Stimulated activated CD4-positive, alpha-beta T cell treated with anti-CD3 and anti-CD28 coated beads, Interleukin-2, amount 100 ng/mL, for 24 hours (primary cell): ENCODE results near the gene FAM184B.
"Not testable (repeated sequence)": the region's sequence is repeated elsewhere in the genome, so short reads cannot be mapped to it uniquely, and the experiment has no call there.

Experiments
- DNase-seq, 2 donors: peaks; one replicate each; pipeline ENCODE4 v3.0.0-alpha.2; 2020

FAM184B gene

DNA sequence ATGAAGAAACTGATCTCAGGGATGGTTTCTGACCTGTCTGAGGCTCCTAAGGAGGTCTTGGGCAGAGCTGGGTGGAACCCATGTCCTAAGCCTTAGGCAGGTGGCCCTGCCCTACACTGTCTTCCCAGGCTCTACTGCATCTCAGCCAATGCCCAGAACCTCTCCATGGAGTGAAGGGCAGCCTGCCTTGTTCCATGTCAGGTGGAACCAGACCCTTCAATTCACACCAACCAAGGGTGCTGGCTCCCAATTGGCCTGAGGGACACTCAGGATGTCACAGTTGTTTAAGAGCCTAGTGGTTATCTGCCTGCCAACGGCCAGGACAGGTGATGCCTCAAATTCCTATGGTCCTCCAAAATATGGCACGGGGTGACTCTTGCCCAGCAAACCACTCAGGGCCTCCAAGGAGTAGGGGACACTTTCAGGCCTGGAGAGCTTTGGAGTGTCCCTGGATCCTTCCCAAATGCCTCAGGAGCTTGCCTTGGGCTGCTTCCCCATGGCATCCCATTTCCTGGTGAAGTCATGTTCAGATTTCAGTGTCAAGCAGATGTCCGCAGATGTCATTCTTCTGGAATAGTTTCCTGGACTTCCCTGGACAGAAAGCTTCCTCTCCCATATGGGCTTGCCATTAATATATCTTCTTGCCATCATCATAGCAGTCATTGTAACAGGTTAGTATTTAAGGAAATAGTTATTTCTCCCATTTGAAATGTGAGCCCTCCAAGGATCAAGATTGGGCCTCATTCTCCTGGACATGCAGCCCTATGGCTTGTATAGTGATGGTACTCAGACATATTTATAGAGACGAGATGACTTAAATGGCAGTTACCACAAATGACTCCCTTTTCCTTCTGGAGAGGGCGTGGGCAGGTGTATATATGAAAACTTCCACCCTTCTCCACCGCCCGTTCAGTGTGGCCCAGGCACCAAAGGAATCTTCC lies 99.9 kb downstream of the FAM184B start:
- no peak for DNase-seq

DNA sequence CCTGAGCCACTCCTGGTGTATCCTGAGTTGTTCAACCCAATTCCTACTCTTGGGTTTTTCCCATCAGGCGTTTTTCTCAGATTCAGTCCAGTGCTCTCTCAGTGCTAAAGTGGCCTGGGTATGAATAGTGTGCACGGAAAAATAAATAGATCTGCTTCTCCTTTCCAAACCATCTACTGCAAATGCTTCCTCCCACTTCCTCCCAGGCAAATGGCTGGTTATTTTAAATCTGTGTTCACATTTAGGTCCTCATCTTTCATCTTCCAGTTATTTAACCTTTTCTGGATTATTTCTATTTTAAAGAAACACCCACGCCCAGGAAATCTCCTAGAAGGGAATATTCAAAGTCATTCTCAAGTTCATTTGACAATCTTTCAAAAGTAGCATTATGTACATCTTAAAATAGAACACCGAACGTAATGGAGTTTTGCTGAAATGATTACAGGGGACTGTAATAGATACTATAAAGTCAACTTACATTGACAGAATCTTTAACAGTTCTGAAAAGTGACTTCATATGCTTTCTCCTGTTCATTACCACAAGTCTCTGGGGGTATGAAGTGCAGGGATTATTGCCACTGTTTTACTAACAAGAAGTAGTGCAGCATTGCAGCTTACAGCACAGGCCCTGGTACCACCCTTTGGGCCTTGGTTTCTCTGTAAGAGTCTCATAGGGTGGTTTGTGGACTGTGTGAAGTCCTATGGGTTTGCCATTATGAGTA lies 100.7 kb downstream of the FAM184B start:
- no peak for DNase-seq

DNA sequence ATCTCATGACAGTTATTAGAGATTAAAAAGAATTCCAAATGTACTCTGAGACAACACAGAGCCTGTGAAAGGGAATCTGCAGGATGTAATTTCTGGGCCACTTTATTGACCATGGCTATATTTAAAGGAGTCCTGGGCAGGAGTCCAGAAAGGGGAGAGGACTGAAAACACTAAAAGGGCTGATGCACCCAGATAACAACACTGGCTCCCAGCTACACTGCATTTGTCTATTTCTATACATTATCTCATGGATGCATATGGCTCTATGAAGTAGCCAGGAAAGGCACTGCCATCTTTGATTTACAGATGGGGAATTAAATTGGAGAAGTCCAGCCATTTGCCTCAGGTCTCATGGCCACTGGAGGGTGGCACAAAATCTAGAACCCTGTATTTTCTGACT lies 111.0 kb downstream of the FAM184B start:
- no peak for DNase-seq

DNA sequence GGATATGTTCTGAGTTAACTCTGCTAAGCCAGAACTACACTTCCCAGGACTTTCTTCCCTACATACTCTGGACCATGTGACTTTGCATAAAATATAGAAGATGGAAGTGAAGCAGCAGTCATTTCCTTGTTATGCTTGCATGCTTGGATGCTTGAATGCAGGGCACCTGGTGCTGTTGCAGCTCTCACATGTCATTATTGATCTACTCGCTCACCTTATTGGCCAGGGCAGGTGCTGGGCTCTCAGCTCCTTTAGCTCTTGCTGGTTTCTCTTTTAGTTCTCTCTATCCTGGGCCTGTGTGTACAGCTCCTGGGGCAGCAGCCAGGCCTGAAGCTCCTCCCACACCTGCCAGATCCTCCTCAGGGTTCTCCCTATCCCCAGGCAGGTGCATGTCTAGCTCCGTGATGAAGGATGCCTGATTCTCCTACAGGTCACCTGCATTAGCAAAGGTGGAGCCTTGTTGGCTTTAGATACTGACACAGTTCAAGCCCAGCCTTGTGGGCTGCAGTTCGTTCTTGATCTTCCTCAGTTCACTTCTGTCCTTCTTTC lies 113.7 kb downstream of the FAM184B start:
- no peak for DNase-seq

DNA sequence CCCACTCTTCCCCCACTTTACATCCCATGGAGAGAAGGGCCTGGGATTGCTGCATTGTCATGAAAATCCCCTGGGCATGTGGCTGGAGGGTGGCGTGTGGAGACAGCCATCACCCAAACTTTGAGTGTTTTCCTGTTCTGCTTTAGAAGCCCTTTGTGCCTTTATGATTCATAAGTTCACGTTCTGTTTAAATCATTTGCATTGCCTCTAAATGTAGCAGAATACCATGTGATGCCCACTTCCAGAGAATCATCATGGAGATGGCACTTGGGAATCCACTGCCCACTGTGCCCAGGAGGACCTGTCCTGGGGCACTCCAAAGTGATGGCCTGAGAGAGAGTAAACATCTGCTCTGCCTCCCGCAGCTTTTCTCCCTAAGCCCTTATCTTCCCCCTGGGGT lies 114.2 kb downstream of the FAM184B start:
- no peak for DNase-seq

DNA sequence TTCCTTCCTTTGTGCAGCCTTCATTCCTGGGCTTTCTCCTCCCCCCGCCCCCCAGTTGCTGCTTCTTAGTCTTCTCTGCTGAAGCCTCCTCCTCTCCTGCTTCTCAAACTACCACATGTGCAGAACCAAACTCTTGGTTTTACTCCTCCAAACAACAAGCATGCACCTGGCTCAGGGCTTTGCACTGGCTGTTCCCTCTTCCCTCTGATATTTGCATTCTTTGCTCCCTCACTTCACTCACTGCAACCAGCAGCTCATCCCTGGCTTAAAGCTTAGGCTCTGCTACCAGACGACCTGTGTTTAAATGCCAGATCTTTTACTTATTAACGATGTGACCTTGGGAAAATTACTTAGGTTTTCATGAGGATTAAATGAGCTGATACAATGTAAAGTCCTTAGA lies 115.6 kb downstream of the FAM184B start:
- DNase-seq = no peak

DNA sequence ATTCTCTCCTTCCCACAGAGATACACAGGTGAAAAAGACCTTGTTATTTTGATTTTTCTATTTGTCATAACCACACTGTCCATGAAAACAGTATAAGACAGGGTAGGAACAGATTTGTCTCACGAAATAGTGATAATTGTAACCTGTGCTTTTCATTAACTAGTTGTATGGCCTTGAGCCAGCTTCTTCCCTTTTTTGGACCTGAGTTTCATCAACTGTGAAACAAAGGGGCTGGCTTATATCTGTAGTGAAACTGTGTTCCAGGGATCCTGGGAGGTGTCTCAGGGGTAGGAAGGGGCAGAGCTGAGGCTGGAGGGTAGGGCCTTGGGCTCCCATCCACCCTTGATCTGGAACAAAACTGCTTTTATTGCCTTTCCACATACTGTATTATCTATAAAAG lies 116.1 kb downstream of the FAM184B start:
- no peak for DNase-seq

DNA sequence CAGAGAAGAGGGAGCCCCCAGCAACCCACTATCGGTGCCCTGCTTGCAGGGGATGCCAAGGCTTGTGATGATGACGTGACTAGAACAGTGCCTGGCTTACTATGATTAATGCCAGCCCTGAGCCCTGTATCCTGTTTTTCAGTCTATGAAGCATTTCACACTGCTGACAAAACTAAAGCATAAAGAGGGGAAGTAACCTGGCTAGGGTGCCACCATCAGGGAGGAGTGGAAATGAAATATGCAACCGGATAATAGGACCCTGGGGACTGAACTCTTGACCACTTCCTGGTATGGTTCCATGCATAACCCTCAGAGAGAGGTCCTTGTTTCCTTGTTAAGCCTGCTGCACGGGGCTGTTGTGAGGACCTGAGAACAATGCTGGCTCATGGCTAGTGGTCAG lies 116.7 kb downstream of the FAM184B start:
- no peak for DNase-seq

DNA sequence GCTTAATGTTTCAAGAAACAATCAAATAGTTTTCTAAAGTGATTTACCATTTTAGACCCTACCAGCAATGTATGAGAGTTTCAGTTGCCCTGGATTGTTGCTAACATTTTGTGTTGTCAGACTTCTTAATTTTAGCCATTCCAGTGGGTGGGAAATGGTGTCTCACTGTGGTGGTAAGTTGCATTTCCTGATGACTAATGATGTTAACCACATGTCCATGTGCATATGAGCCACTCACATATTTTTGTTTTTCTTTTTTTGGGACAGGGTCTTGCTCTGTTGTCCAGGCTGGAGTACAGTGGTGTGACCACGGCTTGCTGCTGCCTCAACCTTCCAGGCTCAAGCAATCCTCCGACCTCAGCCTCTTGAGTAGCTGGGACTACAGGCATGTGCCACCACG lies 118.7 kb downstream of the FAM184B start:
- DNase-seq = no peak

DNA sequence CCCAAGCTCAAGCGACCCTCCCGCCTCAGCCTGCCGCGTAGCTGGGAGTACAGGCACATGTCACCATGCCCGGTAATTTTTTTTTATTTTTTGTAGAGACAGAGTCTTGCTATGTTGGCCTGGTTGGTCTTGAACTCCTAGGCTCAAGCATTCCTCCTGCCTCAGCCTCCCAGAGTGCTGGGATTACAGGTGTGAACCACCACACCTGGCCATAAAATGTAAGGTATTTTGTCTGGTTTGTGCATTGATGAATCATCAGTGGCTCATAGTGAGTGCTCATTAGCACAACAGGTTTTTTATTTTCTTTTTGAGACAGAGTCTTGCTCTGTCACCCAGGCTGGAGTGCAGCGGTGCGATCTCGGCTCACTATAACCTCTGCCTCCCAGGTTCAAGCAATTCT lies 122.2 kb downstream of the FAM184B start:
- not testable (repeated sequence) for DNase-seq

DNA sequence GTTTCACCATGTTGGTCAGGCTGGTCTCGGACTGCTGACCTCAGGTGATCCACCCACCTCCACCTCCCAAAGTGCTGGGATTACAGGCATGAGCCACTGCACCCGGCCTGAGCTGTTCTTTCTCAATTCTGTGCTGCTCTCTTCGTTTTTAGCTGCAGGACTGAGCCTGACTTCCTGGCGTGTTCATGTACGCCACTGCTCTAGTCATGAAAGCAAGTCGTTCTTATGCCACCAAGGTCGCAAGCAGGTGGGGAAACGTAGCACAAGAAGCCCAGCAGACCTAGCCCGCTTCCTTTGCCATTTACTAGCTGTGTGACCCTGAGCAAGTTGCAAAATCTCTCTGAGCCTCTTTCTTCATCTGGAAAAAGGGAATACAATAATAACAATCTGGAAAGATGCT lies 123.6 kb downstream of the FAM184B start:
- DNase-seq = no peak

DNA sequence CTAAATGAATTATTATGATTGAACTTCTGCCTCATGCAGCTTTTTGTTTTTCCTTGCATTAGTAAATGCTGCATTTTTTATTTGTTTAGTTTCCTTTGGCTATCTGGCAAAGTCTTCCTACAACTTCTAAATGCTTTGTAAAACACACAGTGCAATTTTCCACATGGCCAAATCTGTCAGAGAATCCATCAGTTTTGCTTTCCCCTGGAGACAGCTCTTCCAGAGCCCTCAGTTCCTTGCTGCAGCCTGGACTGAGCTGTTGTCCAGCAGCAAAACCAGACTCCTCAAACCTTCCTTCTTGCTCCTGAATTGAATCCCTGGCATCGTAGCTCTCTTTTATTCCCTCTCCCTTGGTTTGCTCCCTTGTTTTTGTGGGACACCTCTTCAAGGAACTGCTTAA lies 124.3 kb downstream of the FAM184B start:
- no peak for DNase-seq

DNA sequence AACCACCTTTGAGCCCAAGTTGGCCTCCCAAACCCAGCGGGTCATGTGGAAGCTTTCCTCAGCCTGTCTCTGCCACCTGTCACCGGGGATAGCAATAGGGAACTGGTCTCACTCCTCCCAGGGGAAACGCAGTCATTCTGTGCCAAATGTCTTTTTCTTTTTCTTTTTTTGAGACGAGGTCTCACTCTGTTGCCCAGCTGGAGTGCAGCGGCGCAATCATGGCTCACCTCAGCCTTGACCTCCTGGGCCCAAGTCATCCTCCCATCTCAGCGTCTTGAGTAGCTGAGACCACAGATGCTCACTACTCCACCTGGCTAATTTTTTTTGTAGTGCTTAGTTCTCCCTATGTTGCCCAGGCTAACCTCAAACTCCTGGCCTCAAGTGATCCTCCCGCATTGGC lies 126.7 kb downstream of the FAM184B start:
- no peak for DNase-seq

DNA sequence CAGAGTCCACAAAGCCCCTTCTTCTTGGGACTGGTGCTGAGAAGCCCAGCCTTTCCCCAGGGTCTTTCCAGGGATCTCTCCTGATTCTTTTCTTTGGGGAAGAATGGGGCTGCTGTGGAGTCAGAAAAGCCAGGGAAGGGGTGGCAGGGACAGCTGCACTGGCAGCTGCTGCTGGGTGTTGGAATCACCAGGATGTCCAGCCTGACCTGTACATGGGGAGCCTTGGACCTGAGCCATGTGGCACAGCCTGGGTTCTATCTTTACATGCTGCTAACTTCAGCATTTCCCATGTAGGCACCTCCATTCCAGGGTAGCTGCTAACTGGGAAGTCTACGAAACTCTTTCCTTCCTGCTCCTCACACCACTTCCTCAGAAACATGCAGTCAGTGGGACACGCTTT lies 131.0 kb downstream of the FAM184B start:
- no peak for DNase-seq

DNA sequence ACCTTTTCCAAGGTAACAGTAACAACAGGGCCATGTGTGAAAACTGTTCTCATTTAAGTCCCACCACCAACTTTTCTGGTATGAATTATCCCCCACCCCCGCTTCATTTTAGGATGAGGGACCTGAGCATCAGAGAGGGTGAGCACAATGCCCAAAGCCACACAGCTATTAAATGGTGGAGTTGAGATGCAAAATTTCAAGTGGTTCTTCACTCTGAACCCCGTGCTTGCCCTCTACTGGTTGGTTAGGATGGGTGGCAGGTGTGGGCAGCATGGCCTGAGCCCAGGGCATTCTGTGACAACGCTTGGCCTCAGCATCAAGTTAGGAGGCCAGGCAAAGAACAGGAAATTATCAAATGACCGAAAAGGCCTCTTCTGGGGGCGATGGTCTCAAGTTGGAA lies 133.5 kb downstream of the FAM184B start:
- DNase-seq = no peak

DNA sequence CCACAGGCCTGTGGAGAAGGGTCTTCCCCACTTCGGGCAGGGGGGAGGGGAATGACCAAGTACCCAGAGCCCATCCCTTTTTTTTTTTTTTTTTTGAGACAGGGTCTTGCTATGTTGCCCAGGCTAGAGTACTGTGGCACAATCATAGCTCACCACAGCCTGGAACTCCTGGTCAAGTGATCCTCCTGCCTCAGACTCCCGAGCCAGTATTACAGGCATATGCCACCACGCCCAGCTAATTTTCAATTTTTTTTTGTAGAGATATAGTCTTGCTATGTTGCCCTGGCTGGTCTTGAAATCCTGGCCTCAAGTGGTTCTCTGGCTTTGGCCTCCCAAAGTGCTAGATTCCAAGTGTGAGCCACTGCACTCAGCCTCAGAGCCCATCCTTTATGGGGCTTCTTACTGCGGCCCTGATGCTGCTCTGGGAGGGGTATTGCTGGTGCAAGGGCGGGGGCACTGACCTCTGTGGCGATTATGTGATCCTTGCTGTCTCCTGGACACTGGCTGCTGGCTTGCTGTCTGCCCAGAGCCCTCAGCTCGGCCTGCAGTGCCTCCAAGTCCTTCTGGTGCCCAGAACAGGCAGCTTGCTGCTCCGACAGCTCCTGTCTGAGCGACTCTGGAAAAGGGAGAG lies 134.1 kb downstream of the FAM184B start:
- DNase-seq = no peak

DNA sequence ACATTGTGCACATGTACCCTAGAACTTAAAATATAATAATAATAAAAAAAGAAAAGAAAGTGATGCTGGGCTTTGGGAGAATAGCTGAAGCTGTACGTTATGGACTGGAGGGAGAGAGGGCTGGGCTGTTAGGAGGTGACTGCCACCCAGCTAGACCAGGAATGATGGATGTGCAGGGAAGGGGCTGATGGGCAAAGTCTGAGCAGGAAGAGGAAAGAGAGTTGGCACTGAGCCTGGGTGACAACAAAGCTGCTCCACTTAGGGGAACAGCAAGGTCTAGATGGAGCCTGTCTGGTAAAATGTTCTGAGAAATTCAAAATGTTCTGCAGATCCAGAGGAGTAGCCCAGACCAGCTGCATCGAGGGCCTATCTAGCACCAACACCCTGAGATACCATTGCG lies 134.7 kb downstream of the FAM184B start:
- no peak for DNase-seq

DNA sequence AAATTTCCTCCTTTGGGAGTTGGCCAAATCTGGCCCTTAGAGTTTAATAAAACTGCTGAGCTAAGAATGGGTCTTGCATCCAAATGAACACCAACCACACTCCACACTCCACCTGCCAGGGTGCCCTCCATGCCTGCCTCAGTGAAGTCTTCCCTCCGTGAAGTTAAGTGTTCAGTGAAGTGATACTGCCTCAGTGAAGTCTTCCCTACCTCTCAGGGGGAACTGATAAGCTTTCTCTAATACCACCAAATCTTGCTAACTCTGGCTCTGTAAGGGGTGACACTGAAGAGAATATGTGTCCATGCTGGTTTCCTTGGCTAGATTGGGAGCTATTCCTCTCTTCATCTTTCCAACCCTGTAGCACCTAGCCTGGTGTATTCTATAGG lies 139.0 kb downstream of the FAM184B start:
- no peak for DNase-seq

DNA sequence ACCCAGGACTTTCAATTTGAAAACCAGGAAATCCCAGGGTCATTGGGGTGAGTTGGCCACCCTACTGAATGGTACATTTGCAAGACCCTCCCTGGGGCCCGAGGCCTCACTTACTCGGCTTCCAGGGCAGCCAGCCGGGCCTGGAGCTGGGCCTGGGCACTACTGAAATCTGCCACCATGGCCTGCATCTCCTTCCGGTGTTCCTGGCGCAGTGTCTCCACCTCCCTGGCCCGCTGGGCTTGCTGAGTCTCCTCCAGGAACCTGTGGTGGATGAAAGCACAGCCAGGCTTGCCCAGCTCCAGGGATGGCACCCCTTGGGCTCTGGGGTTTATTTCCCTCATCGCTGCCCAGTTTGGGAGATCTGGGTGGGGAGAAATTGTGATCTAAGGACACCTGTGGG lies 142.3 kb downstream of the FAM184B start:
- no peak for DNase-seq

DNA sequence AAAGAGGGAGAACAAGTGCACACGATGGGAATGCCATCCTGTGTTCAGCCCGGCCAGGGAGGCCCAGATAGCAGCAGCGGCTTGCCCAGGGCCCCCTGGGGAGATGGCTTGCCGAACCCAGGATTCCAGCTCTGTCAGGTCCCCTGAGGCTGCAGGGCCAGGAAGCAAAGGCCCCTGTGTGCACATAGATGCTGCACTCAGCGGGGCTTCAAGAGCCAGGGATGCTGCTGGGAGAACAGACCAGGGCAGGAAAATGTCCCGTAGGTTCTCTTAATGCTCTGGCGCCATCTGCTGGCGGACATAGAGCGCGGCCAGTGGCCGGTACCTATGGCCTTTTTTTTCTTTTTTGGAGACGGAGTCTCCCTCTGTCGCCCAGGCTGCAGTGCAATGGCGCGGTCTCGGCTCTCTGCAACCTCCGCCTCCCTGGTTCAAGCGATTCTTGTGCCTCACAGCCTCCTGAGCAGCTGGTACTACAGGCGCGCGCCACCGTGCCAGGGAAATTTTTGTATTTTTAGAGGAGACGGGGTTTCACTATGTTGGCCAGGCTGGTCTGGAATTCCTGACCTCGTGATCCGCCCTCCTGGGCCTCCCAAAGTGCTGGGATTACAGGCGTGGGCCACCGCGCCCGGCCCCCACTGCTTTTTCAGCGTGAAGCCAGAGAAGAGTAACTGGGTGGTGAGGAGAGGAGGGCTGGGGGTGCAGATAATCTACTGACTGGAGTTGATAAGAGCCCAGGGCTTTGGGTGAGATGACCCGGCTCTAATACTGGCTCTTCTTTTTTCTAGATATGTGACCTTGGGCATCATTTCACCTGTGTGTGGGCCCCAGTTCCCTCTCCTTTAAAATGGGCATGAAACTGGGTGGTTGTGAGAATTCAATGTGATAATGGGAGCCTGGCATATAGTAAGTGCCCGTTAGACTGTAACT lies 144.5 kb downstream of the FAM184B start:
- peak; percentile 81 to 82 for DNase-seq

DNA sequence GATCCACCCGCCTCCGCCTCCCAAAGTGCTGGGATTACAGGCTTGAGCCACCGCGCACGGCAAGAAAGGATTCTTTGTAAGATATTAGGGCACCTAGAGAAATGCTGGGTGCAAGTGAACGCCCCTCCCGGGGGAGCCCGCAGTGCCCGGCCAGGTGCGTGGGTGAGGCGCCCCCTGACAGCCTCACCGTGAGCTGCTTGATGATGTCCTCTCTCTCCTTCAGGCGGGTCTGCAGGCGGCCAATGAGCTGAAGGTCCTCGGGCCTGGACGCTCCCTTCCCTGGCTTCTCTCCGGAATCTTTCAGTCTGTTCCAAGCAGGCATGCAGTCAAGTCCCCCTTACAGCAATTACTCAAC lies 145.1 kb downstream of the FAM184B start:
- DNase-seq = no peak

DNA sequence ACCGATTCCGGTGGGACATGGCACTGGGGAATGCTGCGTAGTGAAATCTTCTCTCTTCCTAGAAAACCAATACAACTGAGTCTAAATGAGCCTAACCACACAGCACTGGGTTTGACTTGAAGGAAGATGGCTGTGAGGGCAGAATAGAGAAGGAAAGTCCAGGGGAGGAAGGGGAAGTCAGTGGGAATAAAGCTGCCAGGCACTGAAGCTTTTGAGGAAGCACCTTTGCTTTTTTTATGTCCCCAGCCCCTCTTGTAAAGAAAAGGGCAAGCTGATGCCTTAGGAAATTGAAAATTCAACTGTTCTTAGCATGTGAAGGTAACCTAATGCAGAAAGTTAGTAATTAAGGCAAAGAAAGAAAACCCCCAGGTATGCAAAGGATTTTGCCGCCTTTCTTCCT lies 146.4 kb downstream of the FAM184B start:
- no peak for DNase-seq

DNA sequence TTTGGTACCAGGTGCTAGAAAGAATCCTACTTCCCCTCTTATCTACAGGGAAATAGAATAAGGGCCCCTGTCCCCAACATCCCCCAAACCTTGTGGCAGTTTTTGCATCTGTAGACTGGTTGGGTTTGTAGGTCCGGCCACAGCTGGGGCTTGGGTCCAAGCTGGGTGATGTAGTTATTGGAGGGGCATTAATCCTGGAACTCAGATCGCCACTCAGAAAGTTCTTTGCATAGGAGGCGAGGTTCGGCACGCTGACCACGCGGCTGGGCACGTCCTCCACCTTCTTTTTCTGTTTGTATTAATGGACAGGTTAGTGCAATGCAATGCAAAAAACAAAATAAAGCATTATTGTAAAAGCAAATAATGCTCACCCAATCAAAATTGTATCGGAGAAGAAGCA lies 147.8 kb downstream of the FAM184B start:
- no peak for DNase-seq
